ENCODE data around the gene UGT1A6.

The UGT1A6 gene

GRCh38 chr2:233795735-233796171, 103.1 kb downstream of the UGT1A6 start:
- H3K9me2 ChIP-seq (ENCODE audit: low read depth, low read length): no peaks in the 10 kb centered on the region
- H4K20me1 ChIP-seq (ENCODE audit: insufficient read depth, low read length): no peaks in the 10 kb centered on the region
- no peaks in the 10 kb centered on the region for H3K36me3 ChIP-seq (ENCODE audit: insufficient read depth, low read length)
- H3K4me3 ChIP-seq (ENCODE audit: low read depth, low read length, poor library complexity, severe bottlenecking): no peak overlapping the region
- TF ChIP-seq, protein P1, sequence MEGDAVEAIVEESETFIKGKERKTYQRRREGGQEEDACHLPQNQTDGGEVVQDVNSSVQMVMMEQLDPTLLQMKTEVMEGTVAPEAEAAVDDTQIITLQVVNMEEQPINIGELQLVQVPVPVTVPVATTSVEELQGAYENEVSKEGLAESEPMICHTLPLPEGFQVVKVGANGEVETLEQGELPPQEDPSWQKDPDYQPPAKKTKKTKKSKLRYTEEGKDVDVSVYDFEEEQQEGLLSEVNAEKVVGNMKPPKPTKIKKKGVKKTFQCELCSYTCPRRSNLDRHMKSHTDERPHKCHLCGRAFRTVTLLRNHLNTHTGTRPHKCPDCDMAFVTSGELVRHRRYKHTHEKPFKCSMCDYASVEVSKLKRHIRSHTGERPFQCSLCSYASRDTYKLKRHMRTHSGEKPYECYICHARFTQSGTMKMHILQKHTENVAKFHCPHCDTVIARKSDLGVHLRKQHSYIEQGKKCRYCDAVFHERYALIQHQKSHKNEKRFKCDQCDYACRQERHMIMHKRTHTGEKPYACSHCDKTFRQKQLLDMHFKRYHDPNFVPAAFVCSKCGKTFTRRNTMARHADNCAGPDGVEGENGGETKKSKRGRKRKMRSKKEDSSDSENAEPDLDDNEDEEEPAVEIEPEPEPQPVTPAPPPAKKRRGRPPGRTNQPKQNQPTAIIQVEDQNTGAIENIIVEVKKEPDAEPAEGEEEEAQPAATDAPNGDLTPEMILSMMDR (IDR thresholded peaks at IDR 0.05; ENCODE audit: low read length): no peak
- no peak for TF ChIP-seq EZH2 (IDR thresholded peaks at IDR 0.05; ENCODE audit: borderline replicate concordance, low read length)
- H3K9me3 ChIP-seq (ENCODE audit: low read length): no peaks in the 10 kb centered on the region
- no peak overlapping the region for H2AFZ ChIP-seq (ENCODE audit: low read length)
- no peaks in the 10 kb centered on the region; the same call in 1 of the 2 replicates for H3K27me3 ChIP-seq (ENCODE audit: insufficient read depth, low read length)
- H3K4me2 ChIP-seq (ENCODE audit: low read length): no peak overlapping the region
- H3F3A ChIP-seq (ENCODE audit: insufficient read depth, low read length): no peaks in the 10 kb centered on the region
- no peaks in the 10 kb centered on the region for H3K79me2 ChIP-seq (ENCODE audit: insufficient read depth, low read length)
- peaks cover 21% of the 10 kb centered on the region for H3K4me1 ChIP-seq (ENCODE audit: insufficient read depth, low read length, severe bottlenecking)
- H3K9ac ChIP-seq (ENCODE audit: low read length): no peak overlapping the region
- no peak overlapping the region for H3K27ac ChIP-seq (ENCODE audit: low read depth, low read length, poor library complexity, severe bottlenecking)

DNA sequence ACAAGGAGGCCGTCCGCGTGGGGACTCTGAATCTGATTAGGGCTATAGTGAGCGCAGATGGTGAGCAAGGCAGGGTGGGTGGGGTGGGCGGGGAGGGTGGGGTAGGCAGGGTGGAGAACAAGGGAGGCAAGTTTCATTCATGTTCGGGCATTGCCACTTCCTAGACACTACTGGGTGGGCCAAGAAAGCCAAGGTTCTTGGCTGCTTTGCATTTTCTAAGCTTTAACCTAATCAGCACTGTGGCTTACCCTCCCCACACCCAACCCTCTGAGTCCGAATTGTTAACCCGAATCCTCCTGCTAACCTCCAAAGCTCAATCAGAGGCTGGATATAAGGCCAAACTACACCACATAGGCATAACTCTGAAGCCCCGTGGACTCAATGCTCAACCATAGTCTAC, 103.6 kb downstream of the UGT1A6 start:
- no peaks in the 10 kb centered on the region for H3K36me3 ChIP-seq (ENCODE audit: insufficient read depth, low read length)
- H3K27me3 ChIP-seq (ENCODE audit: insufficient read depth, low read length): no peaks in the 10 kb centered on the region; the same call in 1 of the 2 replicates
- no peak overlapping the region for H3K4me3 ChIP-seq (ENCODE audit: low read depth, low read length, poor library complexity, severe bottlenecking)
- no peak overlapping the region for H3K4me2 ChIP-seq (ENCODE audit: low read length)
- no peaks in the 10 kb centered on the region for H3F3A ChIP-seq (ENCODE audit: insufficient read depth, low read length)
- peaks cover 21% of the 10 kb centered on the region for H3K4me1 ChIP-seq (ENCODE audit: insufficient read depth, low read length, severe bottlenecking)
- H3K27ac ChIP-seq (ENCODE audit: low read depth, low read length, poor library complexity, severe bottlenecking): no peak overlapping the region
- H3K9me3 ChIP-seq (ENCODE audit: low read length): no peaks in the 10 kb centered on the region
- no peaks in the 10 kb centered on the region for H3K9me2 ChIP-seq (ENCODE audit: low read depth, low read length)
- H2AFZ ChIP-seq (ENCODE audit: low read length): no peak overlapping the region
- H4K20me1 ChIP-seq (ENCODE audit: insufficient read depth, low read length): no peaks in the 10 kb centered on the region
- no peaks in the 10 kb centered on the region for H3K79me2 ChIP-seq (ENCODE audit: insufficient read depth, low read length)
- no peak for TF ChIP-seq EZH2 (IDR thresholded peaks at IDR 0.05; ENCODE audit: borderline replicate concordance, low read length)
- TF ChIP-seq, protein P1 (IDR thresholded peaks at IDR 0.05; ENCODE audit: low read length): no peak
- no peak overlapping the region for H3K9ac ChIP-seq (ENCODE audit: low read length)

- Histone ChIP-seq H3F3A (ENCODE audit: insufficient read depth, low read length) (no peaks in the 10 kb centered on the region), H3K9me2 (ENCODE audit: low read depth, low read length) (no peaks in the 10 kb centered on the region), H3K27ac (ENCODE audit: low read depth, low read length, poor library complexity, severe bottlenecking) (no peak overlapping the region), H3K4me2 (ENCODE audit: low read length) (no peak overlapping the region), H3K27me3 (ENCODE audit: insufficient read depth, low read length) (no peaks in the 10 kb centered on the region), H3K4me3 (ENCODE audit: low read depth, low read length, poor library complexity, severe bottlenecking) (no peak overlapping the region), H3K4me1 (ENCODE audit: insufficient read depth, low read length, severe bottlenecking) (peaks cover 9% of the 10 kb centered on the region), H3K9me3 (ENCODE audit: low read length) (no peaks in the 10 kb centered on the region), H3K79me2 (ENCODE audit: insufficient read depth, low read length) (no peaks in the 10 kb centered on the region), H4K20me1 (ENCODE audit: insufficient read depth, low read length) (no peaks in the 10 kb centered on the region), H2AFZ (ENCODE audit: low read length) (no peak overlapping the region), H3K36me3 (ENCODE audit: insufficient read depth, low read length) (no peaks in the 10 kb centered on the region), H3K9ac (ENCODE audit: low read length) (no peak overlapping the region)
- no peak for TF ChIP-seq EZH2 (IDR thresholded peaks at IDR 0.05; ENCODE audit: borderline replicate concordance, low read length)
- TF ChIP-seq, protein P1 (IDR thresholded peaks at IDR 0.05; ENCODE audit: low read length): no peak
Observed at GRCh38 chr2:233798335-233799086, 105.8 kb downstream of the UGT1A6 start.
